WI38 (cell line): ENCODE results near the gene CDCP1.
A peak's percentile ranks its signal among the peaks of the same experiment; 100 is the strongest.

Experiments used
- H3K4me3 ChIP-seq: 2 replicates; pipeline ENCODE4 v1.5.1; 2011; ENCODE audit warnings: low read depth, mild to moderate bottlenecking, control low read depth, low read length
- TF ChIP-seq, protein P1 (sequence below): IDR thresholded peaks from 2 replicates; pipeline ENCODE4 v1.5.1; 2012; ENCODE audit warnings: low read depth, mild to moderate bottlenecking, control low read depth, low read length

Gene CDCP1

DNA sequence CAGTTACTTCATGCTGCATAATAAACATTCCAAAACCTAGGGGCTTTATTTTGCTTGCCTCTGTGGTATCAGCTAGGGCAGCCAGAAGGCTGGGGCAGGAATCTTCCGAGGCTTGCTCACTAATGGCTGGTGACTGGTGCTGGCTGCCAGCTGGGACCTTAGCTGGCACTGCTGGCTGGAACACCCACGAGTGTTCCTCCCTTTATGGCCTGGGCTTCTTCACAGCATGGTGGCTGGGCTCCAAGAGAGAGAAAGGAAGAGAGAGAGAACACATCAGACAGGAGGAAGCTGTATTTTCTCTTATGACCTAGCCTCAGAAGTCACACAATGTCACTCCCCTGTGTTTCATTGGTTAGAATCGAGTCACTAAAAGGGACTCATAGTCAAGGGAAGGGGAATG, 23.9 kb upstream of the CDCP1 start:
- no peak overlapping the region for H3K4me3 ChIP-seq
- TF ChIP-seq, protein P1, sequence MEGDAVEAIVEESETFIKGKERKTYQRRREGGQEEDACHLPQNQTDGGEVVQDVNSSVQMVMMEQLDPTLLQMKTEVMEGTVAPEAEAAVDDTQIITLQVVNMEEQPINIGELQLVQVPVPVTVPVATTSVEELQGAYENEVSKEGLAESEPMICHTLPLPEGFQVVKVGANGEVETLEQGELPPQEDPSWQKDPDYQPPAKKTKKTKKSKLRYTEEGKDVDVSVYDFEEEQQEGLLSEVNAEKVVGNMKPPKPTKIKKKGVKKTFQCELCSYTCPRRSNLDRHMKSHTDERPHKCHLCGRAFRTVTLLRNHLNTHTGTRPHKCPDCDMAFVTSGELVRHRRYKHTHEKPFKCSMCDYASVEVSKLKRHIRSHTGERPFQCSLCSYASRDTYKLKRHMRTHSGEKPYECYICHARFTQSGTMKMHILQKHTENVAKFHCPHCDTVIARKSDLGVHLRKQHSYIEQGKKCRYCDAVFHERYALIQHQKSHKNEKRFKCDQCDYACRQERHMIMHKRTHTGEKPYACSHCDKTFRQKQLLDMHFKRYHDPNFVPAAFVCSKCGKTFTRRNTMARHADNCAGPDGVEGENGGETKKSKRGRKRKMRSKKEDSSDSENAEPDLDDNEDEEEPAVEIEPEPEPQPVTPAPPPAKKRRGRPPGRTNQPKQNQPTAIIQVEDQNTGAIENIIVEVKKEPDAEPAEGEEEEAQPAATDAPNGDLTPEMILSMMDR, result no peak

DNA sequence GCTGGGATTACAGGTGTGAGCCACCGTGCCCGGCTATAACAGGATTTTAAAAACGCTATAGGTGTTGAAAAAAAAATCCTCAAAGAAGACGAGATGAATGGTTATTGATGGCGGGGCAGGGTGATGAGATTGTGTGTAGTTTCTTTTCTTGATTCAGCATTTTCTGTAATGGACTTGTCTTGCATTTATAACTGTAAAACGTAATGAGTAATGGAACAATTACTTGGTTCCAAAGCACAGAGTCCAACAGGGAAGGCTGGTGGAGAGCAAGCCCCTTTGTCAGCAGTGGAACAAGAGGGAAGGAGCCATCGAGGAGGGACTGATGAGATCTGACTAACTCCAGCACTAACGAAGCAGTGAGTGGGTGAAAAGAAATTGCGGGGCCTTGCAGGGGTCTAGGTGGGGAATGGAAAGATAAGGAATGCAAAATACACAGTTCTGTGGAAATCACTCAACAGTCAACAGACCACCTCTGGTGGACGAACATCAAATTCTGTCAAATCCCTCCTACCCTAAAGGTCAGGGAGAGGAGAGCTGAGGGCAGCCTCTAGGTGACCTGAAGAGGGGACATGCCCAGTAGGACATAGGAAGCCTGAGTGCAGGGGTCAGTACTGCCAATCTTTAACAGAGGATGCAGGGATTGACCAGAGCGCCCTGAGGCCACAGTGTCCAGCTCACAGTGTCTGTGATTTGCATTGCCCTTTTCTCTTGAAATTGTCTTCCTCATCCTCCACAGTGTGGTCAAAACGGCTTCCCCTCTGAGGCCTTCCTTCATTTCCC, 23.1 kb upstream of the CDCP1 start:
- TF ChIP-seq, protein P1, result no peak
- no peak overlapping the region for H3K4me3 ChIP-seq

- no peak overlapping the region for H3K4me3 ChIP-seq
- TF ChIP-seq, protein P1, result no peak
Measured at GRCh38 chr3:45168451-45168850, 22.3 kb upstream of the CDCP1 start.

- H3K4me3 ChIP-seq, result peak overlapping the region; percentile 33
- TF ChIP-seq, protein P1, result no peak
Measured at GRCh38 chr3:45167011-45167911, 21.1 kb upstream of the CDCP1 start.

DNA sequence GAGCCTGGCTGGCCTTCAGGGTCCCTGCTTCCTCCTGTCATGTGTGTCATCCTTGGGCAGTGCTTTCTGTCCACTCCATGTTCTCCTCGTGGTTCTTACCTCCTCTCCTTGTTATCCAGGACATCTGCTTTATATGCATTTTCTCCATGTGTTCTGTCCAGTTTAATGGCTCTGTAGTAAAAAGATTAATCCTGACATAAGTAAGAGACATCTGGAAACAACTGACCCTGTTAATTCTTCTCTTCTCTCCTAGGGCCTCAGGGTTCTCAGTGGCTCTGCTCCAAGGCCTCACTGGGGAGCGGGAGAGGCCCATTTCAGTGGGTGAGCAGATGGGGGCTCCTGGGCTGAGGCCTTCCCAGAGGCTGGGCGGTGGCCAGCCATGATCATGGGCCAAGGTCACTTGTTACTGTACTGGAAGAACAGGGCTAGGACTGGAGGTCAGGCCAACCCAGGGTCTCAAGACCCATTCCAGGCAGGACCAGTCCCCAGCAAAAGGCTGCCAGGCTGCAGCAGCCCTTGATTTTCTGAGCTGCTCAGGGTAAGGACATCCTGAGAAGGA, 20.2 kb upstream of the CDCP1 start:
- TF ChIP-seq, protein P1, result no peak
- H3K4me3 ChIP-seq, result no peak overlapping the region

DNA sequence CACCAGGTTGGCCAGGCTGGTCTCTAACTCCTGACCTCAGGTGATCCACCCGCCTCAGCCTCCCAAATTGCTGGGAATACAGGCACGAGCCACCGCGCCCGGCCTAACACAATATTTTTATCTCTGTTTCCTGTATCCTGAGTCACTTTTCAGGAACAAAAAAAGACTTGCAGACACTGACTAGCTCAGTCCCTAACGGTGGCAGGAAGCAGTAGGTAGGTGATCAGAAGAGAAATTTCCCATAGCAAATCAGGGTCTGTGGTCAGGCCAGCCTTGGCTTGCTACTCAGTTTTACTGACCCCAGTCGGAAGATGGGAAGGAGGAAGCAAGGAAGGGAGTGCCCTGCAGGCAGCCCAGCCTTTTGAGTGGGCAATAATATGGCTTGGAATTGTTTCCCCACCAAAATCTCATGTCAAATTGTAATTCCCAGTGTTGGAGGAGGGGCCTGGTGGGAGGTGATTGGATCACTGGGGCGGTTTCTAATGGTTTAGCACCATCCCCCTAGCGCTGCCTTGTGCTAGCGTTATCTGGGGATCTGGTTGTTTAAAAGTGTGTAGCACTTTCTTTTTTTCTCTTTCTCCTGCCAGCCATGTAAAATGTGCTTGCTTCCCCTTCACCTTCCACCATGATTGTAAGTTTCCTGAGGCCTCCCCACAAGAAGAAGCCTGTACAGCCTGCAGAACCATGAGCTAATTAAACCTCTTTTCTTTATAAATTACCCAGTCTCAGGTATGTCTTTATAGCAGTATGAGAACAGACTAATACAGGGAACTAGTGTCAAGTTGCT, 19.5 kb upstream of the CDCP1 start:
- H3K4me3 ChIP-seq, result no peak overlapping the region
- TF ChIP-seq, protein P1, result no peak
